H1 (cell line): ENCODE measurements around the gene SIX4. TPM values are rescaled to one million over a fixed set of nuclear protein-coding genes. Genes with fewer than 3 reads are reported as not detected.

ENCODE experiments used
- CTCF ChIA-PET: fragments of 300-600 bp; sonication (Branson Sonifier 250); formaldehyde crosslinking; loops from one replicate; lab custom pipeline; 2021; ENCODE audit not compliant: partially characterized antibody; lab: Charles Lee
- POLR2A ChIA-PET: fragments of 300-600 bp; sonication (Branson Sonifier 250); formaldehyde crosslinking; loops from one replicate; lab custom pipeline; 2021; ENCODE audit warnings: inconsistent platforms; ENCODE audit not compliant: partially characterized antibody; lab: Charles Lee
- DNase-seq, 2 experiments: peaks; one replicate each; pipeline versions ENCODE4 v3.0.0 to v3.0.0-alpha.2; 2010 to 2022; ENCODE audit warnings: low spot score in 2 of 2, low read depth in 1 of 2, mixed read lengths in 1 of 2
- FAIRE-seq: peaks from 2 replicates; lab custom pipeline; 2011; peaks lifted over from hg19 to GRCh38; lab: Jason Lieb, UNC
- H2AFZ ChIP-seq: 2 replicates; pipeline ENCODE4 v1.8.1; 2012; ENCODE audit warnings: low read length, inconsistent platforms
- H2AK5ac ChIP-seq: 2 replicates; pipeline ENCODE4 v1.6.1; 2013; ENCODE audit warnings: low read depth, low read length
- H2BK120ac ChIP-seq: replicated peaks from 2 replicates; pipeline ENCODE3; 2013; ENCODE audit warnings: low read depth, low read length, inconsistent platforms
- H2BK12ac ChIP-seq: 2 replicates; pipeline ENCODE4 v1.6.1; 2013; ENCODE audit warnings: low read depth, low read length
- H2BK15ac ChIP-seq: 2 replicates; pipeline ENCODE4 v1.6.1; 2013; ENCODE audit warnings: low read length
- H2BK20ac ChIP-seq: 2 replicates; pipeline ENCODE4 v1.6.1; 2013; ENCODE audit warnings: low read length
- H2BK5ac ChIP-seq: 2 replicates; pipeline ENCODE4 v1.6.1; 2013; ENCODE audit warnings: low read depth, low read length
- H3K14ac ChIP-seq: 2 replicates; pipeline ENCODE4 v1.6.1; 2013; ENCODE audit warnings: inconsistent platforms; ENCODE audit not compliant: insufficient read length
- H3K18ac ChIP-seq: 2 replicates; pipeline ENCODE4 v1.6.1; 2013; ENCODE audit warnings: low read length; ENCODE audit errors: extremely low read depth
- H3K23ac ChIP-seq: 2 replicates; pipeline ENCODE4 v1.6.1; 2013; ENCODE audit warnings: inconsistent platforms; ENCODE audit not compliant: insufficient read length
- H3K23me2 ChIP-seq: 2 replicates; pipeline ENCODE4 v1.6.1; 2013; ENCODE audit warnings: low read depth, low read length
- H3K27ac ChIP-seq: 2 replicates; pipeline ENCODE4 v1.6.1; 2011; ENCODE audit warnings: low read depth, low read length, inconsistent platforms
- H3K27me3 ChIP-seq, 4 experiments: replicated peaks in 1 of 4; 1 replicate in 1 of 4; 2 replicates in 3 of 4; pipeline versions ENCODE4 v1.6.1 to v1.8.1; 2011 to 2013; ENCODE audit warnings: low read length in 3 of 4, mild to moderate bottlenecking in 3 of 4, inconsistent platforms in 2 of 4, mixed read lengths in 2 of 4, moderate library complexity in 1 of 4; ENCODE audit not compliant: control insufficient read depth in 3 of 4, insufficient read depth in 3 of 4; ENCODE audit errors: extremely low read depth in 1 of 4
- H3K36me3 ChIP-seq, 4 experiments: 2 replicates each; pipeline versions ENCODE4 v1.6.1 to v1.8.1; 2011 to 2013; ENCODE audit warnings: mild to moderate bottlenecking in 4 of 4, low read length in 3 of 4, moderate library complexity in 2 of 4, control low read depth in 1 of 4, inconsistent platforms in 1 of 4; ENCODE audit not compliant: insufficient read depth in 4 of 4, control insufficient read depth in 2 of 4
- H3K4ac ChIP-seq: replicated peaks from 2 replicates; pipeline ENCODE3; 2013; ENCODE audit warnings: low read length, low read depth, mixed read lengths, inconsistent platforms; ENCODE audit not compliant: insufficient read length
- H3K4me1 ChIP-seq, 4 experiments: replicated peaks in 1 of 4; 1 replicate in 1 of 4; 2 replicates in 3 of 4; pipeline versions ENCODE4 v1.6.1 to v1.8.1; 2011 to 2013; ENCODE audit warnings: low read length in 3 of 4, inconsistent platforms in 2 of 4, mixed read lengths in 1 of 4; ENCODE audit not compliant: insufficient read depth in 4 of 4, control insufficient read depth in 3 of 4
- H3K4me2 ChIP-seq, 2 experiments: 2 replicates each; pipeline versions ENCODE4 v1.6.1 to v1.8.1; 2011 to 2013; ENCODE audit warnings: low read depth in 2 of 2, low read length in 2 of 2, control low read depth in 1 of 2, inconsistent platforms in 1 of 2, mild to moderate bottlenecking in 1 of 2; ENCODE audit not compliant: insufficient read depth in 1 of 2
- H3K4me3 ChIP-seq, 4 experiments: fragments of 200-600, 300-600 bp in 1 of 4; sonication (generic), shearing (Covaris generic), sonication (Bioruptor Twin) in 1 of 4; 2 replicates each; pipeline versions ENCODE4 v1.5.1 to v1.8.1; 2011 to 2016; ENCODE audit warnings: low read length in 4 of 4, low read depth in 3 of 4, control low read depth in 2 of 4, inconsistent platforms in 2 of 4, mild to moderate bottlenecking in 2 of 4, mixed read lengths in 1 of 4, moderate library complexity in 1 of 4; ENCODE audit not compliant: insufficient read depth in 2 of 4; ENCODE audit errors: extremely low read depth in 1 of 4
- H3K56ac ChIP-seq: replicated peaks from 2 replicates; pipeline ENCODE3; 2013; ENCODE audit warnings: low read depth, mild to moderate bottlenecking, mixed read lengths, low read length, inconsistent platforms; ENCODE audit not compliant: insufficient read length
- H3K79me1 ChIP-seq: 2 replicates; pipeline ENCODE4 v1.6.1; 2013; ENCODE audit warnings: low read depth, low read length, control low read depth
- H3K79me2 ChIP-seq, 2 experiments: 2 replicates each; pipeline versions ENCODE4 v1.6.1 to v1.8.1; 2012 to 2013; ENCODE audit warnings: low read length in 2 of 2, mild to moderate bottlenecking in 2 of 2, inconsistent platforms in 1 of 2; ENCODE audit not compliant: insufficient read depth in 2 of 2, control insufficient read depth in 1 of 2
- H3K9ac ChIP-seq, 4 experiments: replicated peaks in 1 of 4; 1 replicate in 1 of 4; 2 replicates in 3 of 4; pipeline versions ENCODE4 v1.6.1 to v1.8.1; 2011 to 2013; ENCODE audit warnings: low read depth in 3 of 4, low read length in 3 of 4, control low read depth in 2 of 4, mild to moderate bottlenecking in 2 of 4, moderate library complexity in 2 of 4, inconsistent platforms in 1 of 4; ENCODE audit errors: extremely low read depth in 1 of 4
- H3K9me3 ChIP-seq, 2 experiments: 2 replicates each; pipeline versions ENCODE4 v1.6.1 to v1.8.1; 2012 to 2013; ENCODE audit warnings: mild to moderate bottlenecking in 2 of 2, moderate library complexity in 2 of 2, control low read depth in 1 of 2, inconsistent platforms in 1 of 2, low read depth in 1 of 2, low read length in 1 of 2, mixed read lengths in 1 of 2; ENCODE audit not compliant: insufficient read depth in 2 of 2
- H4K20me1 ChIP-seq, 2 experiments: replicated peaks in 1 of 2; 2 replicates each; pipeline versions ENCODE3 to v1.8.1; 2011 to 2013; ENCODE audit warnings: inconsistent platforms in 2 of 2, low read length in 2 of 2, mild to moderate bottlenecking in 1 of 2; ENCODE audit not compliant: insufficient read depth in 2 of 2, control insufficient read depth in 1 of 2
- H4K5ac ChIP-seq: 2 replicates; pipeline ENCODE4 v1.6.1; 2013; ENCODE audit warnings: low read length, low read depth, mixed read lengths, inconsistent platforms; ENCODE audit not compliant: insufficient read length
- H4K8ac ChIP-seq: 2 replicates; pipeline ENCODE4 v1.8.0; 2013; ENCODE audit warnings: mild to moderate bottlenecking, moderate library complexity, low read length, inconsistent platforms; ENCODE audit not compliant: insufficient read depth; ENCODE audit errors: extremely low read depth
- H4K91ac ChIP-seq: replicated peaks from 2 replicates; pipeline ENCODE3; 2013; ENCODE audit warnings: low read length, mixed read lengths, inconsistent platforms; ENCODE audit not compliant: insufficient read length
- ASH2L ChIP-seq: fragments of 200-600, 300-600 bp; sonication (generic); IDR thresholded peaks from one replicate; pipeline ENCODE4 v1.7.1; 2017; ENCODE audit warnings: low read length
- BACH1 ChIP-seq: IDR thresholded peaks from 2 replicates; pipeline ENCODE4 v1.6.1; 2012; ENCODE audit warnings: low read length, improper control_type of control experiment
- BCL11A ChIP-seq, 2 experiments: IDR thresholded peaks; one replicate each; pipeline ENCODE4 v1.6.1; 2011; ENCODE audit warnings: low read depth in 2 of 2, low read length in 2 of 2, mild to moderate bottlenecking in 2 of 2
- CBX5 ChIP-seq: fragments of 300-800, 300-1000 bp; sonication (generic); IDR thresholded peaks from 2 replicates; pipeline ENCODE4 v1.7.1; 2016; ENCODE audit warnings: antibody characterized with exemption, low read length, low read depth
- CREB1 ChIP-seq: IDR thresholded peaks from 2 replicates; pipeline ENCODE4 v1.6.1; 2012; ENCODE audit warnings: inconsistent platforms
- HDAC2 ChIP-seq, 2 experiments: fragments of 300-600 bp in 1 of 2; sonication (generic) in 1 of 2; IDR thresholded peaks; 2 replicates each; pipeline ENCODE4 v1.6.1; 2011 to 2012; ENCODE audit warnings: low read depth in 2 of 2, low read length in 2 of 2, mild to moderate bottlenecking in 2 of 2, moderate library complexity in 2 of 2, borderline replicate concordance in 1 of 2, inconsistent platforms in 1 of 2
- POLR2A ChIP-seq, 2 experiments: IDR thresholded peaks; 1 replicate in 1 of 2; 2 replicates in 1 of 2; pipeline ENCODE4 v1.6.1; 2011; ENCODE audit warnings: low read depth in 2 of 2, low read length in 2 of 2, mild to moderate bottlenecking in 2 of 2; ENCODE audit errors: control extremely low read depth in 1 of 2
- RBBP5 ChIP-seq: IDR thresholded peaks from 2 replicates; pipeline ENCODE4 v1.7.1; 2012; ENCODE audit warnings: low read depth, mild to moderate bottlenecking, inconsistent platforms, low read length, moderate library complexity, borderline replicate concordance
- RXRA ChIP-seq: IDR thresholded peaks from 2 replicates; pipeline ENCODE4 v1.6.1; 2011; ENCODE audit warnings: low read depth, mild to moderate bottlenecking, low read length, moderate library complexity; ENCODE audit not compliant: insufficient read depth
- SAP30 ChIP-seq: fragments of 300-600 bp; sonication (generic); IDR thresholded peaks from 2 replicates; pipeline ENCODE4 v1.7.1; 2012; ENCODE audit warnings: low read length, moderate library complexity, mild to moderate bottlenecking, inconsistent platforms; ENCODE audit not compliant: insufficient read depth, insufficient replicate concordance
- TAF7 ChIP-seq: optimal IDR thresholded peaks from 2 replicates; pipeline ENCODE3; 2011; ENCODE audit warnings: low read depth, mild to moderate bottlenecking, inconsistent platforms, low read length, moderate library complexity, borderline replicate concordance
- TEAD4 ChIP-seq: IDR thresholded peaks from 2 replicates; pipeline ENCODE4 v1.6.1; 2012; ENCODE audit warnings: low read depth, low read length, inconsistent platforms, mixed read lengths
- WGBS, 2 experiments: shearing (Covaris generic) in 1 of 2; methylation state at CpG; one replicate each; pipeline versions ENCODE4 v1.1.6 to v1.1.7; 2013 to 2015; ENCODE audit warnings: low lambda C conversion rate in 2 of 2, mixed read lengths in 2 of 2, inconsistent platforms in 1 of 2, low coverage in 1 of 2, missing lambda C conversion rate in 1 of 2; ENCODE audit not compliant: insufficient replicate concordance in 2 of 2, insufficient coverage in 1 of 2, insufficient read length in 1 of 2; ENCODE audit errors: extremely low coverage in 1 of 2, missing lambda C conversion rate in 1 of 2; 5-methylcytosine and 5-hydroxymethylcytosine counted together
- polyA plus RNA-seq, 7 experiments: library from polyadenylated mRNA; depleted of rRNA in 3 of 7; stranded (reverse) in 5 of 7; unstranded in 2 of 7; fragments of >200 nt in 5 of 7; fragments of 200-250 nt in 2 of 7; gene quantifications; 1 replicate in 5 of 7; 2 replicates in 1 of 7; 4 replicates in 1 of 7; pipeline versions ENCODE4 v1.2.1 to v1.2.3, GENCODE V29; 2011 to 2013; ENCODE audit warnings: missing spikeins in 2 of 7, mixed read lengths in 2 of 7
- total RNA-seq: library from RNA; stranded (reverse); fragmentation: NEBNext Ultra II Directional; extraction: Animal tissue kit (Norgen Biotek cat#: 25700); gene quantifications from 2 replicates; pipeline ENCODE4 v1.2.1, GENCODE V29; 2021
- TF ChIP-seq, protein P1 (sequence below): IDR thresholded peaks from 2 replicates; pipeline ENCODE4 v1.6.1; 2012; ENCODE audit warnings: inconsistent platforms
- TF ChIP-seq, protein P2 (sequence below): IDR thresholded peaks from 2 replicates; pipeline ENCODE4 v1.6.1; 2012; ENCODE audit warnings: inconsistent platforms

SIX4 gene
- total and polyA plus RNA-seq, 2 of the 8 experiments (the other 6 are each of a cell fraction or from before 2014, with no cell fraction given): 9.0 to 38.9 TPM

DNA sequence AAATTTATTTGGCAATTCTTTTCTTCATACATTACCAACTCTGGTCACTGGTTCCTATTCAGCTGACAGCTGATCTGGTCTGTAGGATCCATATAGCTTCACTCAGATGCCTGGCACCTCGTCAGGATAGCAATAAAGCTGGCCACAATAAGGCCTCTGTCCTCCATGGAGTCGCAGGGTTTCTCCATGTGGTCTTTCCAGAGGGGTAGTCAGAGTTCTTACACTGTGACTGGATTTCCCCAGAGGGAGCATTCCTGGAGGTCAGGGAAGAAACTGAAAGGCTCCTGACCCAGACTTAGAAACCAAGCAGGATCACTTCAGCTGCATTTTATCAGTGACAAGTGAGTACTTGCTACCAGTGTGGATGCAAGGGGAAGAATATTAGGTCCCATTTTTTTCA lies 39.9 kb downstream of the SIX4 start:
- no peak overlapping the region for H4K8ac ChIP-seq
- no peaks in the 10 kb centered on the region for H3K79me2 ChIP-seq
- 86% methylated on average over 2 of the region's 2 CpGs; no CpG with 5 or more reads in 1 of the 2 experiments for WGBS, 2 experiments
- no peak overlapping the region for H3K18ac ChIP-seq
- H3K4me1 ChIP-seq: peaks cover 2 to 9% (median 6%) of the 10 kb centered on the region in 4 experiments; a peak in 6 of 7 replicates
- H2AK5ac ChIP-seq: no peak overlapping the region
- H3K9ac ChIP-seq: no peak overlapping the region
- H3K4me3 ChIP-seq: no peak overlapping the region
- DNase-seq: no peak
- no peak overlapping the region for H3K23ac ChIP-seq
- no peak overlapping the region for H2BK20ac ChIP-seq
- H2BK12ac ChIP-seq: no peak overlapping the region
- no peak overlapping the region for H2BK15ac ChIP-seq
- no peak overlapping the region for H4K5ac ChIP-seq
- no peaks in the 10 kb centered on the region for H3K36me3 ChIP-seq
- no peak overlapping the region for H2AFZ ChIP-seq
- no peak overlapping the region for H3K14ac ChIP-seq
- no peak overlapping the region for H2BK120ac ChIP-seq
- H3K27ac ChIP-seq: no peak overlapping the region
- no peak overlapping the region for H2BK5ac ChIP-seq
- no peak overlapping the region for H3K4me2 ChIP-seq
- H4K20me1 ChIP-seq: no peaks in the 10 kb centered on the region
- H3K79me1 ChIP-seq: no peaks in the 10 kb centered on the region
- no peaks in the 10 kb centered on the region for H3K27me3 ChIP-seq
- no peak overlapping the region for H3K4ac ChIP-seq
- no peaks in the 10 kb centered on the region for H3K23me2 ChIP-seq
- ChIA-PET CTCF (interaction anchor here (1.0 kb wide), 1 partner anchor 15 kb away, joined by 3 read pairs; no protein-coding TSS in a partner anchor), POLR2A (interaction anchor here (1.2 kb wide), 1 partner anchor 39 kb away, joined by 3 read pairs; no protein-coding TSS in a partner anchor)
- no peak for FAIRE-seq
- no peaks in the 10 kb centered on the region for H3K9me3 ChIP-seq
- no peak overlapping the region for H3K56ac ChIP-seq
- H4K91ac ChIP-seq: no peak overlapping the region
- TF ChIP-seq, protein P1, sequence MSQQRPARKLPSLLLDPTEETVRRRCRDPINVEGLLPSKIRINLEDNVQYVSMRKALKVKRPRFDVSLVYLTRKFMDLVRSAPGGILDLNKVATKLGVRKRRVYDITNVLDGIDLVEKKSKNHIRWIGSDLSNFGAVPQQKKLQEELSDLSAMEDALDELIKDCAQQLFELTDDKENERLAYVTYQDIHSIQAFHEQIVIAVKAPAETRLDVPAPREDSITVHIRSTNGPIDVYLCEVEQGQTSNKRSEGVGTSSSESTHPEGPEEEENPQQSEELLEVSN: no peak
- no peak for TF ChIP-seq CBX5
- TF ChIP-seq BACH1: no peak
- TF ChIP-seq RBBP5: no peak
- no peak for TF ChIP-seq BCL11A (IDR thresholded peaks at IDR 0.05; ENCODE audit: low read depth in 2 of 2, low read length in 2 of 2)
- no peak for TF ChIP-seq ASH2L
- no peak for TF ChIP-seq POLR2A (IDR thresholded peaks at IDR 0.05; ENCODE audit: control extremely low read depth in 1 of 2, low read depth in 2 of 2, low read length in 2 of 2)
- TF ChIP-seq HDAC2 (IDR thresholded peaks at IDR 0.05; ENCODE audit: borderline replicate concordance in 1 of 2, low read depth in 2 of 2, low read length in 2 of 2): no peak
- no peak for TF ChIP-seq SAP30
- TF ChIP-seq TEAD4: no peak
- TF ChIP-seq, protein P2, sequence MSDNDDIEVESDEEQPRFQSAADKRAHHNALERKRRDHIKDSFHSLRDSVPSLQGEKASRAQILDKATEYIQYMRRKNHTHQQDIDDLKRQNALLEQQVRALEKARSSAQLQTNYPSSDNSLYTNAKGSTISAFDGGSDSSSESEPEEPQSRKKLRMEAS: no peak
- TF ChIP-seq CREB1: no peak
- no peak for TF ChIP-seq TAF7
- TF ChIP-seq RXRA: no peak
